RWPE1 (cell line): ENCODE measurements around the gene CELF1.

ENCODE experiments used
- CTCF ChIA-PET: fragments of 350-600 bp; sonication (Branson Sonifier 250); formaldehyde crosslinking; extraction: SDS; loops from one replicate; lab custom pipeline; 2021; lab: Yijun Ruan, JAX
- POLR2A ChIA-PET: fragments of 400-600 bp; formaldehyde crosslinking; extraction: SDS; loops from one replicate; lab custom pipeline; 2020; ENCODE audit warnings: antibody characterized with exemption; ENCODE audit not compliant: low non-redundant PET; lab: Yijun Ruan, JAX
- DNase-seq: peaks from one replicate; pipeline ENCODE4 v3.0.0; 2012; ENCODE audit warnings: low spot score
- H3K27ac ChIP-seq: fragments of 450-650 bp; 2 replicates; pipeline ENCODE4 v1.5.1; 2017
- CTCF ChIP-seq: fragments of 450-650 bp; conservative IDR thresholded peaks from 2 replicates; pipeline ENCODE4 v1.5.1; 2017; ENCODE audit warnings: low read depth, mild to moderate bottlenecking

The CELF1 gene

DNA sequence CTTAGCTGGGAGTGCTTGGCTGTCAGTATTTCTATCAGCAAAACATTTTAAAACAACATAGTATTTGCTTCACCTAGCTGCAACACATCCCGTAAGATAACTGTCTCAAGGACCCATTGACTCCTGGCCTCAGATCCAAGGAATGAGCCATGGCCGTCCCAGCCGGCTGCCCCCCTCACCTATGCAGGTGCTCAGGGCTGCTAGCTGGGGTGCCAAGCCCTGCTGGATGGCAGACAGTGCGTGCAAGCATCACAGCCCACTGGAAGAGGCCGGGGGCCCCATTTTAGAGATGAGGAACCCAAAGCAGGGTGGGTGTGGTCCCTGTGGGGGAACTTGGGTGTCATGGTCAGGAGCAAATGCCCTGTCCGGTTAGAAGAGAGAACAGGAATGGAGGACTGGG, 135.2 kb downstream of the CELF1 start:
- ChIA-PET POLR2A (no interaction called here), CTCF (no interaction called here)
- H3K27ac ChIP-seq = peak overlapping the region; percentile 97
- TF ChIP-seq CTCF = no peak
- no peak for DNase-seq

DNA sequence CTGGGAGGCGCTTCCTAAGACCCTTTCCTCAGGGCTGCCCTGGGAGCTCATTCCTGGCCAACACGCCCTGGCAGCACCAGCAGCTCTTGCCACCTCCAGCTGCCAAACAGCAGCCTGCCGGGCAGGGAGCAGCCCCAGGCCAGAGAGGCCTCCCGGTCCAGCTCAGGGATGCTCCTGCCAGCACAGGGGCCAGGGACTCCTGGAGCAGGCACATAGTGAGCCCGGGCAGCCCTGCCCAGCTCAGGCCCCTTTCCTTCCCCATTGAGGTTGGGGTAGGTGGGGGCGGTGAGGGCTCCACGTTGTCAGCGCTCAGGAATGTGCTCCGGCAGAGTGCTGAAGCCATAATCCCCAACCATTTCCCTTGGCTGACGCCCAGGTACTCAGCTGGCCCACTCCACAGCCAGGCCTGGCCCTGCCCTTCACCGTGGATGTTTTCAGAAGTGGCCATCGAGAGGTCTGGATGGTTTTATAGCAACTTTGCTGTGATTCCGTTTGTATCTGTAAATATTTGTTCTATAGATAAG, 136.9 kb downstream of the CELF1 start:
- DNase-seq = peak; percentile 92
- ChIA-PET CTCF (interaction anchor here (0.5 kb wide), 1 partner anchor 259 kb away, joined by 3 read pairs; no protein-coding TSS in a partner anchor), POLR2A (no interaction called here)
- H3K27ac ChIP-seq = peak overlapping the region; percentile 97
- TF ChIP-seq CTCF = no peak
